IPS-11a (cell line): Measurements from ENCODE around the gene SCYL1.
A peak's percentile ranks its signal among the peaks of the same experiment; 100 is the strongest.

Experiments used
- H3K4me3 ChIP-seq: one replicate; pipeline ENCODE4 v1.5.1; 2013; ENCODE audit warnings: low read depth, low read length, control low read depth

SCYL1 gene

GRCh38 chr11:65551572-65552387, 26.9 kb downstream of the SCYL1 start:
- no peak overlapping the region for H3K4me3 ChIP-seq

GRCh38 chr11:65552388-65552951, 27.6 kb downstream of the SCYL1 start:
- H3K4me3 ChIP-seq = no peak overlapping the region

GRCh38 chr11:65553301-65554001, 28.6 kb downstream of the SCYL1 start:
- no peak overlapping the region for H3K4me3 ChIP-seq

GRCh38 chr11:65554057-65554818, 29.4 kb downstream of the SCYL1 start:
- no peak overlapping the region for H3K4me3 ChIP-seq

GRCh38 chr11:65554842-65555430, 30.1 kb downstream of the SCYL1 start:
- H3K4me3 ChIP-seq = no peak overlapping the region

- no peak overlapping the region for H3K4me3 ChIP-seq
Observed at GRCh38 chr11:65555693-65556231, 30.9 kb downstream of the SCYL1 start.

- H3K4me3 ChIP-seq = no peak overlapping the region
Observed at GRCh38 chr11:65556470-65557279, 31.8 kb downstream of the SCYL1 start.

GRCh38 chr11:65557280-65558001, 32.6 kb downstream of the SCYL1 start:
- peak overlapping the region; percentile 13 for H3K4me3 ChIP-seq

- peak within 1 kb of the TSS; percentile 17 for H3K4me3 ChIP-seq
Observed at GRCh38 chr11:65558002-65558929, 33.4 kb downstream of the SCYL1 start, which contains the start of gene LTBP3. Gene LTBP3 (minus strand): TSS chr11:65558359. CDS start chr11:65557959, 400 bp downstream.

- no peak overlapping the region for H3K4me3 ChIP-seq
Observed at GRCh38 chr11:65558930-65559509, 34.1 kb downstream of the SCYL1 start.

- H3K4me3 ChIP-seq = no peak overlapping the region
Observed at GRCh38 chr11:65559535-65559934, 34.7 kb downstream of the SCYL1 start.

- H3K4me3 ChIP-seq = no peak overlapping the region
Observed at GRCh38 chr11:65559951-65560537, 35.2 kb downstream of the SCYL1 start.

GRCh38 chr11:65560555-65561418, 35.9 kb downstream of the SCYL1 start:
- H3K4me3 ChIP-seq = no peak overlapping the region

- no peak overlapping the region for H3K4me3 ChIP-seq
Observed at GRCh38 chr11:65562020-65562419, 37.1 kb downstream of the SCYL1 start.

GRCh38 chr11:65562788-65563187, 37.9 kb downstream of the SCYL1 start:
- H3K4me3 ChIP-seq = no peak overlapping the region

GRCh38 chr11:65563601-65564000, 38.7 kb downstream of the SCYL1 start:
- no peak overlapping the region for H3K4me3 ChIP-seq
